Measurements from ENCODE around the gene AK5.

- no peak for TF ChIP-seq REST (IDR thresholded peaks at IDR 0.05; ENCODE audit: insufficient read depth in 1 of 2, low read depth in 2 of 2, low read length in 1 of 2)
- no peak for TF ChIP-seq CTCF (IDR thresholded peaks at IDR 0.05)
- TF ChIP-seq TCF7L2 (IDR thresholded peaks at IDR 0.05; ENCODE audit: low read depth, low read length), result no peak
- no peak for TF ChIP-seq POLR2AphosphoS5 (IDR thresholded peaks at IDR 0.05; ENCODE audit: low read depth, low read length)
Observed at GRCh38 chr1:77476475-77476874, 194.7 kb downstream of the AK5 start.
